Upper lobe of right lung (tissue), 1 donor: ENCODE measurements around the gene DENND5B. TPM values are rescaled to one million over a fixed set of nuclear protein-coding genes. Genes with fewer than 3 reads are reported as not detected.

Source experiments
- ATAC-seq: fragments of 200-7000 bp; cut with Tn5 transposase; one replicate; pipeline ENCODE4 v1.9.1; 2020; ENCODE audit warnings: mild to moderate bottlenecking, moderate library complexity
- DNase-seq: peaks from one replicate; pipeline ENCODE4 v3.0.0-alpha.2; 2020
- H3K27ac ChIP-seq: fragments of 200-600 bp; one replicate; pipeline ENCODE4 v1.8.0; 2022
- H3K27me3 ChIP-seq: fragments of 200-600 bp; one replicate; pipeline ENCODE4 v1.8.0; 2022; ENCODE audit warnings: mild to moderate bottlenecking
- H3K36me3 ChIP-seq: fragments of 200-600 bp; one replicate; pipeline ENCODE4 v1.8.0; 2022
- H3K4me1 ChIP-seq: fragments of 200-600 bp; one replicate; pipeline ENCODE4 v1.8.0; 2022
- H3K4me3 ChIP-seq: fragments of 200-600 bp; one replicate; pipeline ENCODE4 v1.8.0; 2022; ENCODE audit warnings: mild to moderate bottlenecking
- H3K9me3 ChIP-seq: fragments of 200-600 bp; one replicate; pipeline ENCODE4 v1.8.0; 2022
- CTCF ChIP-seq: fragments of 200-600 bp; IDR thresholded peaks from one replicate; pipeline ENCODE4 v1.8.0; 2022; ENCODE audit warnings: antibody characterized with exemption
- intact Hi-C: fragments of 100-400 bp; cut with DNase I; formaldehyde crosslinking; loops from one replicate; pipeline ENCODE4 v1.11.0; 2022
- long read RNA-seq: library from polyadenylated mRNA; unstranded; transcript quantifications from one replicate; pipeline ENCODE4 v2.0.0, GENCODE V29; 2021
- total RNA-seq: library from RNA; stranded (reverse); fragmentation: NEBNext Ultra II Directional; extraction: Animal tissue kit (Norgen Biotek cat#: 25700); gene quantifications from one replicate; pipeline ENCODE4 v1.2.1, GENCODE V29; 2021
- donor health status: DM: no; HTN: yes; CAD: no; lungs with severe emphysema.

DENND5B gene
- total RNA-seq: 7.5 TPM
- long read RNA-seq, partial matches to known transcripts: 4 of 6 reads
- long read RNA-seq, other reads (novel, unspliced or antisense): 2 of 6 reads

- H3K4me3 ChIP-seq: peak within 1 kb of the TSS; percentile 83
- no peaks in the 10 kb centered on the region for H3K27me3 ChIP-seq
- DNase-seq (peak; percentile 87), ATAC-seq (peak; percentile 89)
- intact Hi-C loops: no loop called here
- no peaks in the 10 kb centered on the region for H3K36me3 ChIP-seq
- H3K27ac ChIP-seq: peak within 1 kb of the TSS; percentile 84
- no peaks in the 10 kb centered on the region for H3K9me3 ChIP-seq
- TF ChIP-seq CTCF: no peak
- peaks cover 9% of the 10 kb centered on the region for H3K4me1 ChIP-seq
Measured at GRCh38 chr12:31590642-31591379, at the start of gene DENND5B. DENND5B (minus strand) TSS chr12:31591136; CDS start chr12:31590832, 304 bp downstream.

GRCh38 chr12:31634620-31635019 is 43.7 kb upstream of the DENND5B start:
- Histone ChIP-seq H3K9me3 (no peaks in the 10 kb centered on the region), H3K4me3 (no peak overlapping the region), H3K36me3 (no peaks in the 10 kb centered on the region), H3K4me1 (no peaks in the 10 kb centered on the region), H3K27ac (no peak overlapping the region), H3K27me3 (no peaks in the 10 kb centered on the region)
- ATAC-seq (no peak), DNase-seq (no peak)
- no peak for TF ChIP-seq CTCF
- intact Hi-C loops: loop anchor here (5.0 kb wide), 1 partner anchor 232 kb away; no protein-coding TSS in a partner anchor

GRCh38 chr12:31633464-31633863 is 42.5 kb upstream of the DENND5B start:
- Histone ChIP-seq H3K4me1 (no peaks in the 10 kb centered on the region), H3K27me3 (no peaks in the 10 kb centered on the region), H3K9me3 (no peaks in the 10 kb centered on the region), H3K4me3 (no peak overlapping the region), H3K27ac (no peak overlapping the region), H3K36me3 (no peaks in the 10 kb centered on the region)
- no peak for TF ChIP-seq CTCF
- ATAC-seq (no peak), DNase-seq (no peak)
- intact Hi-C loops: loop anchor here (5.0 kb wide), 1 partner anchor 231 kb away; no protein-coding TSS in a partner anchor

GRCh38 chr12:31631809-31632208 is 40.9 kb upstream of the DENND5B start:
- Histone ChIP-seq H3K27ac (no peak overlapping the region), H3K9me3 (no peaks in the 10 kb centered on the region), H3K36me3 (no peaks in the 10 kb centered on the region), H3K4me3 (no peak overlapping the region), H3K4me1 (no peaks in the 10 kb centered on the region), H3K27me3 (no peaks in the 10 kb centered on the region)
- intact Hi-C loops: loop anchor here (5.0 kb wide), 1 partner anchor 230 kb away; no protein-coding TSS in a partner anchor
- DNase-seq (no peak), ATAC-seq (peak; percentile 63)
- no peak for TF ChIP-seq CTCF

- Histone ChIP-seq H3K27me3 (no peaks in the 10 kb centered on the region), H3K4me3 (no peak overlapping the region), H3K4me1 (no peaks in the 10 kb centered on the region), H3K27ac (no peak overlapping the region), H3K36me3 (no peaks in the 10 kb centered on the region), H3K9me3 (no peaks in the 10 kb centered on the region)
- intact Hi-C loops: loop anchor here (5.0 kb wide), 1 partner anchor 229 kb away; no protein-coding TSS in a partner anchor
- DNase-seq (no peak), ATAC-seq (no peak)
- no peak for TF ChIP-seq CTCF
Measured at GRCh38 chr12:31631023-31631724, 40.2 kb upstream of the DENND5B start.
